Vagina (tissue), 2 donors: Measurements from ENCODE around the gene SDK2. TPM values are rescaled to one million over a fixed set of nuclear protein-coding genes. Genes with fewer than 3 reads are reported as not detected.

Source experiments
- DNase-seq, 2 donors: peaks; one replicate each; pipeline ENCODE4 v3.0.0-alpha.2; 2017; ENCODE audit errors: extremely low spot score in 2 of 2
- H3K27ac ChIP-seq: fragments of 200-600 bp; sonication (generic); one replicate; pipeline ENCODE4 v1.5.1; 2019
- H3K27me3 ChIP-seq: fragments of 200-600 bp; sonication (generic); one replicate; pipeline ENCODE4 v1.5.1; 2019
- H3K36me3 ChIP-seq, 2 donors: fragments of 200-600 bp; sonication (generic); one replicate each; pipeline ENCODE4 v1.5.1; 2017 to 2019
- H3K4me1 ChIP-seq: fragments of 200-600 bp; sonication (generic); one replicate; pipeline ENCODE4 v1.5.1; 2019
- H3K4me3 ChIP-seq, 2 donors: fragments of 200-600 bp; sonication (generic); 1 replicate in 1 of 2; 2 replicates in 1 of 2; pipeline ENCODE4 v1.5.1; 2016 to 2019
- H3K9me3 ChIP-seq: fragments of 200-600 bp; sonication (generic); one replicate; pipeline ENCODE4 v1.5.1; 2019
- CTCF ChIP-seq, 3 experiments: fragments of 450-650 bp in 2 of 3; fragments of 200-600 bp in 1 of 3; sonication (generic) in 1 of 3; IDR thresholded peaks; one replicate each; pipeline ENCODE4 v1.5.1; 2017 to 2019; ENCODE audit warnings: antibody characterized with exemption in 3 of 3, mild to moderate bottlenecking in 2 of 3, moderate library complexity in 2 of 3
- POLR2A ChIP-seq, 2 donors: fragments of 450-650 bp; IDR thresholded peaks; one replicate each; pipeline ENCODE4 v1.6.1; 2017; ENCODE audit warnings: antibody characterized with exemption in 2 of 2, mild to moderate bottlenecking in 2 of 2, moderate library complexity in 2 of 2
- POLR2AphosphoS5 ChIP-seq, 2 donors: sonication (generic); formaldehyde crosslinking; IDR thresholded peaks; one replicate each; pipeline ENCODE4 v1.9.0; 2017; ENCODE audit warnings: antibody characterized with exemption in 2 of 2, mild to moderate bottlenecking in 2 of 2, low read depth in 1 of 2; ENCODE audit not compliant: insufficient read depth in 1 of 2
- intact Hi-C: fragments of 100-400 bp; cut with DNase I; formaldehyde crosslinking; loops from one replicate; pipeline ENCODE4 v1.15.1; 2023
- total RNA-seq: library from RNA; depleted of rRNA; stranded (reverse); fragments of >200 nt; gene quantifications from one replicate; pipeline ENCODE4 v1.2.3, GENCODE V29; 2016

Gene SDK2
- total RNA-seq, 1 donor from 2014 or later = 1.7 TPM

- Histone ChIP-seq H3K36me3 (no peaks in the 10 kb centered on the region), H3K9me3 (no peaks in the 10 kb centered on the region), H3K4me3 (no peak overlapping the region), H3K27me3 (no peaks in the 10 kb centered on the region), H3K4me1 (peaks cover 8% of the 10 kb centered on the region), H3K27ac (no peak overlapping the region)
- DNase-seq = no peak
- no peak for TF ChIP-seq CTCF (IDR thresholded peaks at IDR 0.05)
- TF ChIP-seq POLR2AphosphoS5 (IDR thresholded peaks at IDR 0.05; ENCODE audit: insufficient read depth in 1 of 2, low read depth in 1 of 2) = peak in 1 of 2 donors; percentile 33
- intact Hi-C loops = no loop called here
Measured at GRCh38 chr17:73595479-73595878, 48.8 kb downstream of the SDK2 start.

DNA sequence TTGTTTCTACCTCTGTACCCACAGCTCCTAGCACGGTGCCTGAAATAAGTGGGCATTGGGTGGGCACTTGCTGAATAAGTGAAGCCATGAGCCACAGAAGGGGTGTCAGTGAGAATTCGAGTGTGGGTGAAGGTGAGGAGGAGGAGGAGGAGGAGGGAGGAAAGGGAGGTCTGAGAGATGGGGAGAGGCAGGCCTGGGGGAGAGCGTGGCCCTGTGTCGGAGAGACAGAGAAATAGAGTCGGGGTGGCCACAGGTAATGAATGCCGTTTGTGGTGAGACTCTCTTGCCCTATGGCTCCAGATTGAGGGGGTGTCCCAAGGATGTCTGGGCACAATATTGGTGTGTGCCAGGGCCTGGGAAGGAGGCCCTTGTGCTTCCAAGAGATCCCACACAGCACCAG, 49.2 kb downstream of the SDK2 start:
- Histone ChIP-seq H3K27ac (no peak overlapping the region), H3K27me3 (no peaks in the 10 kb centered on the region), H3K36me3 (no peaks in the 10 kb centered on the region), H3K4me1 (peaks cover 4% of the 10 kb centered on the region), H3K4me3 (no peak overlapping the region), H3K9me3 (no peaks in the 10 kb centered on the region)
- intact Hi-C loops = no loop called here
- TF ChIP-seq POLR2AphosphoS5 (IDR thresholded peaks at IDR 0.05; ENCODE audit: insufficient read depth in 1 of 2, low read depth in 1 of 2) (no peak), POLR2A (IDR thresholded peaks at IDR 0.05) (no peak), CTCF (IDR thresholded peaks at IDR 0.05) (no peak)
- no peak for DNase-seq

DNA sequence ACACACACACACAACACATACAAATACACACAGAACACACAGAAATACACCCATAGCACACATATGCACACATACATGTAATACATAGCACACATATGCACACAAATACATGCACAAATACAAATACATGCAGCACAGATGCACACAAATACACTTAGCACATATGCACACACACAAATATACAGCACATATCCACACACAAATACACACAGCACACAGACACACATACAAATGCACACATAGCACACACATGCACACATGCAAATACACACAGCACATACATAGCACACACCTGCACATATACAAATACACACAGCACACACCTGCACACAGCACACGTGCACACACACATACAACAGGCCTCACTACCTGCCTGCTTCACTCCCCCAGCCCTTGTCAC, 49.6 kb downstream of the SDK2 start:
- Histone ChIP-seq H3K36me3 (no peaks in the 10 kb centered on the region), H3K9me3 (no peaks in the 10 kb centered on the region), H3K4me3 (no peak overlapping the region), H3K27ac (no peak overlapping the region), H3K4me1 (no peaks in the 10 kb centered on the region), H3K27me3 (no peaks in the 10 kb centered on the region)
- no peak for TF ChIP-seq POLR2A (IDR thresholded peaks at IDR 0.05)
- no peak for TF ChIP-seq POLR2AphosphoS5 (IDR thresholded peaks at IDR 0.05; ENCODE audit: insufficient read depth in 1 of 2, low read depth in 1 of 2)
- no peak for TF ChIP-seq CTCF (IDR thresholded peaks at IDR 0.05)
- no peak for DNase-seq
- intact Hi-C loops = no loop called here

- H3K27ac ChIP-seq = no peak overlapping the region
- no peaks in the 10 kb centered on the region for H3K9me3 ChIP-seq
- H3K4me3 ChIP-seq = no peak overlapping the region
- H3K4me1 ChIP-seq = no peaks in the 10 kb centered on the region
- no peaks in the 10 kb centered on the region for H3K36me3 ChIP-seq
- TF ChIP-seq CTCF (IDR thresholded peaks at IDR 0.05) = no peak
- no peak for TF ChIP-seq POLR2AphosphoS5 (IDR thresholded peaks at IDR 0.05; ENCODE audit: insufficient read depth in 1 of 2, low read depth in 1 of 2)
- TF ChIP-seq POLR2A (IDR thresholded peaks at IDR 0.05) = no peak
- no peak for DNase-seq
- no peaks in the 10 kb centered on the region for H3K27me3 ChIP-seq
- intact Hi-C loops = no loop called here
Measured at GRCh38 chr17:73594025-73594424, 50.2 kb downstream of the SDK2 start.

- Histone ChIP-seq H3K4me1 (no peaks in the 10 kb centered on the region), H3K27ac (no peak overlapping the region), H3K9me3 (no peaks in the 10 kb centered on the region), H3K36me3 (no peaks in the 10 kb centered on the region), H3K4me3 (no peak overlapping the region), H3K27me3 (no peaks in the 10 kb centered on the region)
- TF ChIP-seq CTCF (IDR thresholded peaks at IDR 0.05) (no peak), POLR2A (IDR thresholded peaks at IDR 0.05) (no peak), POLR2AphosphoS5 (IDR thresholded peaks at IDR 0.05; ENCODE audit: insufficient read depth in 1 of 2, low read depth in 1 of 2) (no peak)
- intact Hi-C loops = no loop called here
- DNase-seq = no peak
Measured at GRCh38 chr17:73593249-73593965, 50.8 kb downstream of the SDK2 start.
